Mesendoderm (in vitro differentiated cells): ENCODE measurements around the gene SMIM38.

Experiments used
- DNase-seq: peaks from one replicate; pipeline ENCODE4 v3.0.0; 2013
- H2AK5ac ChIP-seq: 2 replicates; pipeline ENCODE4 v1.6.1; 2013; ENCODE audit warnings: low read length, inconsistent platforms
- H2BK120ac ChIP-seq: 2 replicates; pipeline ENCODE4 v1.6.1; 2013; ENCODE audit warnings: low read depth, mild to moderate bottlenecking, low read length, moderate library complexity, mixed read lengths
- H2BK15ac ChIP-seq: replicated peaks from 2 replicates; pipeline ENCODE4 v1.6.1; 2013; ENCODE audit warnings: low read depth, mild to moderate bottlenecking, moderate library complexity
- H2BK5ac ChIP-seq: 2 replicates; pipeline ENCODE4 v1.6.1; 2013; ENCODE audit warnings: low read length, inconsistent platforms
- H3K18ac ChIP-seq: 2 replicates; pipeline ENCODE4 v1.6.1; 2013; ENCODE audit warnings: mild to moderate bottlenecking, low read length, mixed read lengths
- H3K23ac ChIP-seq: one replicate; pipeline ENCODE4 v1.6.1; 2013; ENCODE audit warnings: low read length
- H3K27ac ChIP-seq: 2 replicates; pipeline ENCODE4 v1.5.1; 2013; ENCODE audit warnings: low read depth, mild to moderate bottlenecking, inconsistent platforms, low read length, moderate library complexity
- H3K27me3 ChIP-seq: 2 replicates; pipeline ENCODE4 v1.6.1; 2013; ENCODE audit warnings: low read length, control low read depth, mild to moderate bottlenecking, inconsistent platforms; ENCODE audit not compliant: insufficient read depth, poor library complexity
- H3K36me3 ChIP-seq: 2 replicates; pipeline ENCODE4 v1.6.1; 2013; ENCODE audit warnings: low read length, inconsistent platforms; ENCODE audit not compliant: control insufficient read depth, insufficient read depth
- H3K4ac ChIP-seq: one replicate; pipeline ENCODE4 v1.6.1; 2013; ENCODE audit warnings: low read depth, mild to moderate bottlenecking, low read length, moderate library complexity
- H3K4me1 ChIP-seq: 2 replicates; pipeline ENCODE4 v1.6.1; 2013; ENCODE audit warnings: low read depth, low read length, inconsistent platforms; ENCODE audit not compliant: control insufficient read depth
- H3K4me2 ChIP-seq: 2 replicates; pipeline ENCODE4 v1.6.1; 2013; ENCODE audit warnings: low read length
- H3K4me3 ChIP-seq: 2 replicates; pipeline ENCODE4 v1.5.1; 2013; ENCODE audit warnings: mild to moderate bottlenecking, low read length
- H3K56ac ChIP-seq: one replicate; pipeline ENCODE4 v1.6.1; 2013; ENCODE audit warnings: low read length
- H3K79me1 ChIP-seq: 2 replicates; pipeline ENCODE4 v1.6.1; 2013; ENCODE audit warnings: low read length, inconsistent platforms
- H3K79me2 ChIP-seq: 2 replicates; pipeline ENCODE4 v1.6.1; 2013; ENCODE audit warnings: mild to moderate bottlenecking, low read length; ENCODE audit not compliant: control insufficient read depth, insufficient read depth
- H3K9ac ChIP-seq: 2 replicates; pipeline ENCODE4 v1.6.1; 2013; ENCODE audit warnings: low read length, inconsistent platforms
- H4K5ac ChIP-seq: one replicate; pipeline ENCODE4 v1.6.1; 2013; ENCODE audit warnings: low read length
- H4K8ac ChIP-seq: one replicate; pipeline ENCODE4 v1.6.1; 2013; ENCODE audit warnings: low read depth, mild to moderate bottlenecking, control low read depth, low read length, moderate library complexity
- WGBS: extraction: QIAGEN DNeasy Blood & Tissue Kit; methylation state at CpG from one replicate; pipeline ENCODE4 v1.1.7; 2013; ENCODE audit warnings: low lambda C conversion rate, missing lambda C conversion rate; ENCODE audit not compliant: insufficient coverage; ENCODE audit errors: extremely low coverage; 5-methylcytosine and 5-hydroxymethylcytosine counted together

The SMIM38 gene

GRCh38 chr11:69196783-69197169 is 41.0 kb downstream of the SMIM38 start:
- H3K9ac ChIP-seq = no peak overlapping the region
- H3K79me1 ChIP-seq = no peaks in the 10 kb centered on the region
- H3K18ac ChIP-seq = no peak overlapping the region
- H3K23ac ChIP-seq = no peak overlapping the region
- no peak overlapping the region for H3K4me2 ChIP-seq
- no peak overlapping the region for H4K8ac ChIP-seq
- no peak overlapping the region for H2BK5ac ChIP-seq
- H3K4ac ChIP-seq = no peak overlapping the region
- no peak overlapping the region for H2BK120ac ChIP-seq
- no peak overlapping the region for H3K27ac ChIP-seq
- no peak for DNase-seq
- H3K4me3 ChIP-seq = no peak overlapping the region
- no peak overlapping the region for H4K5ac ChIP-seq
- no peak overlapping the region for H2AK5ac ChIP-seq
- H3K27me3 ChIP-seq = no peaks in the 10 kb centered on the region
- H3K4me1 ChIP-seq = no peaks in the 10 kb centered on the region
- no peaks in the 10 kb centered on the region for H3K36me3 ChIP-seq
- H3K79me2 ChIP-seq = no peaks in the 10 kb centered on the region
- H2BK15ac ChIP-seq = no peak overlapping the region
- no peak overlapping the region for H3K56ac ChIP-seq
- no CpG with 5 or more reads among the region's 14 CpGs for WGBS

- Histone ChIP-seq H4K5ac (no peak overlapping the region), H3K9ac (no peak overlapping the region), H3K27ac (no peak overlapping the region), H3K79me2 (no peaks in the 10 kb centered on the region), H3K23ac (no peak overlapping the region), H2BK15ac (no peak overlapping the region), H3K4me1 (no peaks in the 10 kb centered on the region), H3K4ac (no peak overlapping the region), H2BK5ac (no peak overlapping the region), H3K27me3 (no peaks in the 10 kb centered on the region), H3K18ac (no peak overlapping the region), H3K79me1 (no peaks in the 10 kb centered on the region), H2BK120ac (no peak overlapping the region), H2AK5ac (no peak overlapping the region), H3K4me2 (no peak overlapping the region), H3K4me3 (no peak overlapping the region), H3K56ac (no peak overlapping the region), H4K8ac (no peak overlapping the region), H3K36me3 (no peaks in the 10 kb centered on the region)
- 100% methylated on average over 2 of the region's 5 CpGs for WGBS
- DNase-seq = no peak
Observed at GRCh38 chr11:69198891-69199582, 43.3 kb downstream of the SMIM38 start.

DNA sequence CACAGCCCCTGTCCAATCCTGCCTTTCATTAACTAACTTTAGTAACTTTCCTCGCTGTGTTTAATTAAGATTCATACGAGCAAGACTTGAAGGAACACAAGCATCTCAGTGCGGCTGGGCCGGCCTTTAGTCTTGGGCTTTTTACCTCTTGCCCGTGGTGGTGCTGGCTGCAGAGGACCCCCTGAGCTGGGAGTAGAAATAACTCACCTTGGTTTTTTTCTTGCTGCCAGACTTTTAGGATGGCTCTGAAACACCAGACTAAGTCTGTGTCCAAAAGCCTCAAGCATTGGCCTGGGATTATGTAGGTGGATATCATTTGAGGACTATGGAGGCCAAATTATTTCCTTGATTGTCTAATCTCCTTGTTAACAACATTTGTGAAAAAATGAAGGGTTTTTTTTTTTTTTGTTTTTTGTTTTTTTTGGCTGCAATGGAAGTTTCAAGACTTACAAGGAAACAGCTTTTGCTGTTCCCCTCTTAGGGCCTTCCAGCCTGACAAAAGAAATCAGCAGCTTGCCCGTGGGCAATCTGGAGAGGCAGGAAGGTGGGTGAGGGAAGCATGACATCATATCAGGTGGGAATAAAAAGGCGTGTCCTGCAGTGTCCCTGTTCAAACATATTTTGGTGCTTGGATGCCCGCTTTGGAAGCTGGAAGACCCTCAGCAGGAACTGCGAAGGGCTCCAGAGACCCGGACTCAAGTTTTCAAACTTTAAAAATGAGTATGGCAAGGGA is 44.0 kb downstream of the SMIM38 start:
- H4K8ac ChIP-seq = no peak overlapping the region
- H2BK5ac ChIP-seq = no peak overlapping the region
- no peak overlapping the region for H3K27ac ChIP-seq
- no peak overlapping the region for H3K56ac ChIP-seq
- no peaks in the 10 kb centered on the region for H3K79me2 ChIP-seq
- no peaks in the 10 kb centered on the region for H3K27me3 ChIP-seq
- no peaks in the 10 kb centered on the region for H3K4me1 ChIP-seq
- no peak overlapping the region for H3K18ac ChIP-seq
- H2BK15ac ChIP-seq = no peak overlapping the region
- no peak overlapping the region for H3K4me3 ChIP-seq
- H2AK5ac ChIP-seq = no peak overlapping the region
- no peak overlapping the region for H3K4me2 ChIP-seq
- H3K9ac ChIP-seq = no peak overlapping the region
- no peak overlapping the region for H3K4ac ChIP-seq
- H3K36me3 ChIP-seq = no peaks in the 10 kb centered on the region
- no peak overlapping the region for H3K23ac ChIP-seq
- H3K79me1 ChIP-seq = no peaks in the 10 kb centered on the region
- DNase-seq = peak; percentile 13
- H2BK120ac ChIP-seq = no peak overlapping the region
- no CpG with 5 or more reads among the region's 10 CpGs for WGBS
- no peak overlapping the region for H4K5ac ChIP-seq

DNA sequence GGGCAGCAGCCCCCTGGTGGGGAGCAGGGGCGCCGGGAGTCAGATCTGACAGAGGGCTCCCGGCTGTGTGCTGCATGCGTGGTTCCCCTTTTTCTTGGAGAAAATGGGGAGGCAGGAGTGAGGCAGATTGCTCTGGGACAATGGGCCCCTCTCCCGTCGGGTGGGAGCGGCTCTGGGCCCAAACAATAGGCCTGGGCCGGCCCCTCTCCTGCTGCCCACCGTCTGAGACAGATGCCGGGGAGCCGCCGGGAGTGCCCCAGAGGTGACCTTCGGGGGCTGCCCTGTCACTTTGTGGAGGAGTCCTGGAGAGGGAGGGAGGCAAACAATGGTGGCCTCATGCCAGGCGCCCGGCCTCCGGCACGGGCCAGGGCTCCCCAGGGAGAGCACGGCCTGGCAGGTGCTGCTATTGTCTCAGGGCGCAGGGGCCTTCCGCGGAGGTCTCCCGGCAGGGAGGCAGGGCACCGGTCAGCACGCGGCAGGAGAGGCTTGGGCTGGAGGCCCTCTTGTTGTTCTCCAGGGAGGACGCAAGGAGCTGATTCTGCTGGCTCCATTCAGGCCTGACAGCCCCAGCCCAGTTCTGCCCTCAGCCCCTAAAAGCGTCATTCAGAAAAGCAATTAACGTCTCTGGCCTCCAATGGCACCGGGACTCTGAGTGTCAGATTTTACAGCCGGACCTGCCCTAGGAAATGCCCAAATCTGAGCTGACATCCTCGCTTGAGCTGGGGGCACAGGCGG is 44.8 kb downstream of the SMIM38 start:
- Histone ChIP-seq H3K4ac (no peak overlapping the region), H2AK5ac (no peak overlapping the region), H3K27me3 (no peaks in the 10 kb centered on the region), H3K36me3 (no peaks in the 10 kb centered on the region), H3K56ac (no peak overlapping the region), H3K79me1 (no peaks in the 10 kb centered on the region), H3K23ac (no peak overlapping the region), H3K4me3 (no peak overlapping the region), H4K8ac (no peak overlapping the region), H3K79me2 (no peaks in the 10 kb centered on the region), H2BK120ac (no peak overlapping the region), H3K9ac (no peak overlapping the region), H4K5ac (no peak overlapping the region), H3K4me1 (no peaks in the 10 kb centered on the region), H3K18ac (no peak overlapping the region), H2BK15ac (no peak overlapping the region), H3K4me2 (no peak overlapping the region), H2BK5ac (no peak overlapping the region), H3K27ac (no peak overlapping the region)
- no peak for DNase-seq
- no CpG with 5 or more reads among the region's 32 CpGs for WGBS

GRCh38 chr11:69201066-69201365 is 45.3 kb downstream of the SMIM38 start:
- DNase-seq = no peak
- Histone ChIP-seq H3K27ac (no peak overlapping the region), H4K8ac (no peak overlapping the region), H3K4ac (no peak overlapping the region), H2AK5ac (no peak overlapping the region), H3K79me2 (no peaks in the 10 kb centered on the region), H4K5ac (no peak overlapping the region), H3K27me3 (no peaks in the 10 kb centered on the region), H3K23ac (no peak overlapping the region), H2BK120ac (no peak overlapping the region), H3K4me2 (no peak overlapping the region), H3K4me3 (no peak overlapping the region), H3K79me1 (no peaks in the 10 kb centered on the region), H2BK5ac (no peak overlapping the region), H3K36me3 (no peaks in the 10 kb centered on the region), H3K9ac (no peak overlapping the region), H3K56ac (no peak overlapping the region), H3K4me1 (no peaks in the 10 kb centered on the region), H3K18ac (no peak overlapping the region), H2BK15ac (no peak overlapping the region)
- WGBS = no CpG with 5 or more reads among the region's 4 CpGs
